DMS 273 (cell line): ENCODE data around the gene GABPB2.

Experiments used
- DNase-seq: peaks from one replicate; lab custom pipeline; 2025; ENCODE audit not compliant: unreplicated experiment; lab: John Stamatoyannopoulos, UW

GABPB2 gene

DNA sequence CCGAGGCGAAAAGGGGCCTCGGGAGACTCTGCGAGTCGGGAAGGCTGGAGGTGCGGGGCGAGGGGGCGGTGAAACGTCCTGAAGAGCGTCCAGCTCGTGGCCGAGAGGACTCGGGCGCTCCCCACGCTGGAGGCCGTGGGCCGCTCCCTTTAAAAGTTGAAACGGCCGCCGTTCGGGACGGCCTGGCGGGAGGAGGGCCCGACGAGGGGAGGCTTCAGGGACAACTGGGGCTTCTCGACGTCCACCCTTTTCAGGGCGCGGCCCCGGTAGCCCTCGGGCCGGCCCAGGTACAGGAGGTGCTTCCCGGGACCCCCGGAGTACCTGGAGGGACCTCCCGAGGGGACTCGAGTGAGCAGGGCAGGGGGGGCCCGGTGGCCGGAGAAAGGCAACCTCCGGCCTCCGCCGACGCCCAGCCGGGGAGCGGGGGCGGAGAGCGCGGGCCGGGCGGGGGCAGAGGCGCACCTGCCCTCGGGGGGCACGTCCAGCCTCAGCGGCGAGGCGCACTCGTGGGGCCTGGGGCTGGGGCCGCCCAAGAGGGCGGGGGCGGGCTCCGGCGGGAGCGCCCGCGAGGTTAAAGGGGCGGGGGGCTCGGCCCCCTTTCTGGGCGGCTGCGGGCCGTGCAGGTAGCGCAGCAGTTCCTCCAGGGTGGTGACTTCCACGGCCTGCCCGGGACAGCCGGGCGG, 61.9 kb downstream of the GABPB2 start:
- DNase-seq = no peak

DNA sequence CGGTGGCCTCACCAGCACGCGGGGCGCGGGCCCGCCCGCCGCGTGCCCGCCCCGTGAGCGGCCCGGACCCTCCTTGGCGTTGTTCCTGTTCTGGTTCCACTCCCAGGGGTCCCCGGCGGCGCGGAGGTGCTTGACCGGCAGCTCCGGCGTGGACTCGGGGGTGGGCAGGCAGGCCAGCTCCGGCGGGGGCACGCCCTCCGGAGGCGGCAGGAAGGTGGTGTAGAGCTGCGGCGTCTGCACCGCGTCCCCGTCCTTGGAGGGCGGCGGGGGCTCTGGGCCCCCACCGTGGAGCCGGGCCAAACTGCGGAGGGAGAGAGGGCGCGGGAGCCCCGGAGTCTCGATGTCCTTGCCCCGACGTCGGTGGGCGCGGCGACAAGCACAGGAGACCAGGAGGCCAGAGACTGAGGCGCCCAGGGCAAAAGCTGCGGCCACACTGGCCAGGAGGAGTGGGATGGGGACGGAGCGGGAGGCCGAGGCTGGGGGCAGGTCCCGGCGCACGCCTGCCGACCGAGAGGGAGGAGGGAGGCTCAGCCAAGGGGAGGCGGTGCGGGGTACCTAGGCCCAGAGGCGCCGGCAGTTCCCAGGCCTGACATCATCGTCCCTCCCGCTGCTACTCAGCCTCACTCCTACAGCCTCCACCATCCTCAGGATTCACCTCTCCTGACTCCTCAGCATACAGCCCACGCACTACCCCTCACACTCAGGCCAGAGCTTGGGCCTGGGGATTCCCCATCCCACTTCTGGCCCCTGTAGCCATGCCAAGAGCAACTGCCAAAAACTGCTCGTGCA, 62.7 kb downstream of the GABPB2 start:
- DNase-seq = no peak

DNA sequence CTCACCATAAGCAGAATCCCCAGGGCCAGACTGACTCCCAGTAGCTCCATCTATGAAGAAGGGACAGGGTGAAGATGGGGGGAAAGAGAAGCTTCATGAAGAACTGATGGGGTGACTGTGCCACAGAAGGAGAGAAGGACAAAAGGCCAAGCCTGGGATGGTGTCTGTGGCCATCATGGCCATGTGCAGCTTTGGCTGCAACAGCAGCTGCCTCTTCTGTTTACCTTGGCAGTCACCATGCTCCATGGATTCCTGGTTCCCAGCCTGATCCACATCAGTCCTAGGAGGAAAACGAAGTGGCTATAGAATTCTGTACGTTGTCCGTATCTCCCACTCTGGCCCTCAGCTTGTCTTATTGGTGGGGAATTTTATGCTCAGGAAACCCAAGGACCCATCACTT, 63.8 kb downstream of the GABPB2 start:
- peak; percentile 93 for DNase-seq

DNA sequence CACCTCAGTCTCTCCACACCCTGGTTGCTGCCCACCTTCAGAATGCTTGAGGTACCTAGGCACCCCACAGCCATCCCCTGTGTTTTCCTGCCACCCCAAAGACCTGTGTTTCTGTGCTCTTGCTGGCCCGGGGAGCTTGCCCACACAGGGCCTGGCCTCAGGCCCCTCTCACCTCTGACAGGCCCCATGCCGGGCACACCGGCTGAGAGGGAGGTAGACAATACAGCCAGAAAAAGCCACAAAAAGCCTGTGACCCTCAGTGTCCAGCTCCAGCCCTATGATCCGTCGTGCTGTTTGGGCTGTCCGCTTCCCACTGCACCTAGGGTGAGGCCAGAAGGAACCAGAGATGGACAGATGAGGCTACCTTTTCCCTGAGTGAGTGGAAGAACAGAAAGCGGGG, 64.4 kb downstream of the GABPB2 start:
- DNase-seq = no peak

DNA sequence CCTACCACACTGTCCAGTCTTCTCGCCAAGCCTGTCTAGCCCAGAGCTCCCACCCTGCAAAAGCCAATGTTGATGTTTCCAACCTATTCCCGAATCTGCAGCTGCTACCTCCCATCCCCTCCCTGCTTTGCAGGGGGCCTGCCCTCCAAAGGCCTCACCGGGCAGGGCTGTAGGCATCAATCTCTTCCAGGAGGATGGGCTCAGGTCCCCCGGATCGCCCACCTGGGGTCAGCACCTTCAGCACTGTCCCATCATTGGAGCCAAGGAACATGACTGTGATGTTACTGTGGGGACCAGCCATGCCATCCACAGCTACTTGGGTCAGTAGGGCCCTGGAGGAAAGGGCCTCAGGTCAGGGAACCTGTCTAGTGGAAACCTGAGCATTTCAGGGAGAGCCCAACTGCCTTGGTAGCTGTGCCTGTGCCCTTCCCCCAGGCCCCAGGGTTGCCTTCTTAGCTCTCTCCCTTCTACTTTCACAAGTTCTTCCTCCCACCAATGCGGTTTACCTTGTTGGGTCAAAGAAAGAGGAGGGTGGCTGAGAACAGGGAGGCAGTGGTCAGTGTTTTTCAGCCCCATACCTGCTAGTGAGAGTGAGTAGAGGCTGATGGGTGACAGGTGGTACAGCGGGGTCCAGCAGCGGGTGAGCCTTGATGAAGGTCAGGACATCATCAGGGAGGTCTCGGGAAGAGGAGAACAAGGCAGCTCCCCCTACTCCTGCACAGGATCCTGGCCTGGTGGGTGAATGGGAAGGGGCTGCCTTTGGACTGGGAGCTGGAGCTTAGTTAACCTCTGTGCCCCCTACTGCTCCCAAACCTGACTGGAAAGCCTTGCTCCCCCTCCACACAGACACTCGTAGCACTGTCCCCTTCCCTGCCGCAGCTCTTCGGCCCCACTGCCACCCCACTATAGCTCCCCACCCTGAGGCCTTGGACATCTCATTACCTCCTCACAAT, 65.1 kb downstream of the GABPB2 start:
- DNase-seq = no peak

DNA sequence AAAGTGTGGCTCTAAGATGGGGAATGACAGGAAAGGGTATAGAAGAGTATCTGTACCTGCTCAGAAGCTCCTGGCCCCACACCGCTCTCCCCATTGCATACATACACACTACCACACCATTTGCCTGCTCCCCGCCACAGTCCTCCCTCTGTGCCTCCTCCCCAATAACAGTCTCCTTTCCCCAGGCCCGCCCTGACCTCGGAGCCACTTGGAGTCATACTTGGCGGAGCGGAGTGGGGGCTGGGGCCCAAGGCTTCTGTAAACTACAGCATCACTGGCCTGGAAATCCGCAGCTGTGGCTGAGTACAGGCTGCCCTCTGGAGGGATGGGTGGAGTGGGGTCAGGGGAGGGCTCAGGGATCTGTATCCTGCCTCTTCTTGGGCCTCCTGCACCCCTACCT, 67.2 kb downstream of the GABPB2 start:
- no peak for DNase-seq

DNA sequence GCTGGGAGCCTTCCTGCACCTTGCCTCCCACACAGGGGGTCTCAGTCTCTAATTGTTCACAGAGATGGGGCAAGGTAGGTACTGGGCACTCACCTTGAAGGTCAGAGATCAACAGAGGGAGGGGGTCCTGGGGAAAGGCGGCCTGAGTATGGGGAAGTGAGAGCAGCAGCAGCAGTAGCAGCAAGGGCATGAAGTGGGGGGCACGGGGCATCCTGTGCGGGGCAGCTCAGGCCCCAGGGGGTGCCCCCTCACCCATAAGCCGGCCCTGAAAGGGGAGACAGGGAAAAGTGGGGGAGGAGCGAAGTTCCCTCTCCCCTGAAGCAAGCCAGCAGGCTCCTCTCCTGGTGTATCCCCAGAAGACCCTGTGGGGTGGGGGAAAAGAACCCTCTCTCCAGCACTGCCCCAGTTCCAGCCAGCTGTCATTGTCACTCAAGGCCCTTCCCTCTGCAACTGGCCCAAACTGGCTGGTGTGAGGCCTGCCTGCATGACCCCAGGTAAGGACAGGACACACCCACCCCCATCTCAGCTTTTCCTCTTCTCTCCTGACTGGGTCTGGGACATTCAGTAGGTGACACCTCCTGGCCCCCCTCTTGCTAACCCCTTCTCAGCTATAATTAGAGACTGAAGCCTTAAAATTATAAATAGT, 72.0 kb downstream of the GABPB2 start:
- DNase-seq = peak; percentile 96

DNA sequence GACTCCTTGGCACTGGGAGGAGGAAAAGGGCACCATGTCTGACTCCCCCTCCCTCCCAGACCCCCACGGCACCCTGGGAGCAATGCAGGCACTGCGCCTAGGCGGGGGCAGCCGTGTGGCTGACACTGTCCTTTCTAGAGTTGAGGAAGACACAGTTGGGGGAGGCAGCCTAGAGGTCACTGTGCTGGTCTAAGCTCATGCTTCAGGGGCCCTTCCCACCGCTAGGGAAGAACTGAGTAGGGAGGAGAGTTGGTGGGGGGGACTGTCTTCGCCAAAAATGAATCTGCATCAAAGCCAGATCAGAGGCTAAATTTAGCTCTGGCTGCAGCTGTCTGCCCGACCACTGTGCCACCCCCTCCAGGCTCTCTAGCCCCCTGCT, 72.5 kb downstream of the GABPB2 start:
- DNase-seq = peak; percentile 94

DNA sequence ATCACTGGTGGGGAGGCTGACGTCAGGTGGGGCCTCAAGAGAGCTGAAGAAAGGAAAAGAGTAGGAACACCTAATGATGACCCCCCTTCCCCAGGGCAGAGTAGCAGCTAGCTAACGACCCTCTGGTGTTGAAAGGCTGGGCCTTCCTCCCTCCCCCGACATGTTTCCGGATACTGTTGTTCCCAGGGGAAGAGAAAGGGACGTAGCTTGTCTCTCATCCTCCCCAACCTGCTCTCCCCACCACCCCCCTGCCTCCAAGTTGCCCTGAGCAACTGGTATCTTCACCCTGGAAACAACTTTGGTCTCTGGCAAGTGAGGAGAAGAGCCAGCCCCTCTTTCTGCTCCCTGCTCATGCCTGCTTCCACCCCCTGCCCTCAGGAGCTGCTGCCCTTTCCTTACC, 73.4 kb downstream of the GABPB2 start:
- peak; percentile 94 for DNase-seq

DNA sequence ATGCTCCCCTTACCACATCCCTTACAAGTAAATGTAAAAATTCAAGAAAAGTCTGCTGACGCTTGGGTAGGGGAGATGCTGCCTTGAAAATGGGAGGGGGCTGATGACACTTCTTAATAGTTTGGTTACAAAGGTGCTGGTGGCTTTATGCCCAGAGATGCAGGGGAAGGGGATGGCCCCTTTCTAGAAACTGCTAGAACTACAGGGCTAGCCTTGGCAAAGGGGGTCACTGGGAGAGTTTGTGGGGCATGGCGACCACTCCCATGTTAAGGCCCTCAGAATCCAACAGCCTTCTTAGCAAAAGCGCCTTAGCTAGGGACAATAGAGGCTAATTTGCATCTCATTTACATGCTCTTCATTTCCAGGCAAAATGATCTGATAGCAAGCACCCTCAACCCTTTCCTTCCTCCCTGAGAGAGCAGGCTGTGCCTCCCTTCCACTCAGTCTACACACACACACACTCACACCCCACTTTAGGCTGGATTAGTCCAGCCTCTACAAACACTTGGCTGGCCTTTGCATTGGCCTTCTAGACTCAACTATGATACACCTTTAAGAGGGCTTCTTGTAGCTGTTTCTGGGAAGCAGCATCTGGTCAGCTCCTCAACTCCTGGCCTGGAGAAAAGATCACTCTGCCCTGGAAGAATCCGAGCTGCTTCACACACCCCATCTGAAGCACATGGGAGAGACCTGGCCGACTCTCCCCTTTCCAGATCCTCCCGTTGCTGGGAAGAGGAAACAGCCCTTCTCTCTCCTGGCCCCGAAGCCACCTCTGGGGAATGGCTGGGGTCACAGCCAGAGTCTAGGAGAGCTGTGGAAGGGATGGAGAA, 74.1 kb downstream of the GABPB2 start:
- DNase-seq = no peak

DNA sequence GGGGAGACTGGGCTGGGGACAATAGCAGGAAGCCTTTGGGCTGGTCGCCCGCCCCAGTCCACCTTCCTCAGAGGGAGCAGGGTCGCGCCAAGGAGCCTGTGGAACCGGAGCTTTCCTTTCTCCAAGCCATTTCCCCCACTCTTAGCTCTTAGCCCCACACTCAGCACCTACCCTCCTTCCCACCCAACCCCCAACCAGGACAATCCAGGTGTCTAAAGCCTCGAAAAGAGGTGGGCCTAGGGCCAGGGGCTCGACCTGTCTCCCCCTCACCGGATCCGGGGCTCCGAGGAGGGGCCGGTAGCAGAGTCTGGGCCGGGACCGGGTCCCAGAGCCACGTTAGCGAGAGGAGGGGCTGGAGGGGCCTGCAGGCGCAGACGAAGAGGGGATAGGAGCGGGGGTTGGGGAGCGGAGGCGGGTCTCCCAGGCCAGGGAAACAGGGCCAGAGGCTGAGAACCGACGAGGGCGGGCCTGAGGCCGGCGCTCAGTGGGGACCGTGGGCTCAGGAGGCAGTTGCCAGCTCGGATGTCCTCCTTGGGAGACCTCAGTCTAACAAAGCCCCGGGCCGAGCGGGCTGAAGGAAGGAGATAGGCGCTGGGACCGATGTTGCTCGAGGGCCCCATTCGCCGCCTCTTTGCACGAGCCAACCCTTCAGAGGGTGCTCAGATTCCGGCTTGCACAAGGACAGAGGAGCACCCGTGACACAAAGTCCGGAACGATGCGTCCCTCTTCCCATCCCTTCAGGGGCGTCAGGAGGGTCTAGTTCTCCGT, 74.9 kb downstream of the GABPB2 start:
- DNase-seq = peak; percentile 97

DNA sequence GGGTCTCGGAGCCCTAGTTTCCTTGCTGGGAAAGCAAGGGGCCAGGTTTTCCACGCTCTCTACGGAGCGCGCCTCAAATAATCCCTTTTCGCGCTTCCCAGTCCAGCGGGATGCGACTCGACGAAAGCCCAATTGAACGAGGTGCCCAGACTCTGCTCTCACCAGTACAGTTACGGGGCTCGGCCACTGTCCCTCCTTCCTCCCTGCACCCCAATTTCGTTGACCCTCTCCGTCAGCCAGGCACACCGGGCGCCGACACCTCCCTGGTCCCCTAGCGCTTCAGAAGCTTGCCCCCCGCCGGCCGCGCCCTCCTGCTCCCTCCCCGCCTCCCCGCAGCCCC, 75.5 kb downstream of the GABPB2 start:
- DNase-seq = peak; percentile 97

DNA sequence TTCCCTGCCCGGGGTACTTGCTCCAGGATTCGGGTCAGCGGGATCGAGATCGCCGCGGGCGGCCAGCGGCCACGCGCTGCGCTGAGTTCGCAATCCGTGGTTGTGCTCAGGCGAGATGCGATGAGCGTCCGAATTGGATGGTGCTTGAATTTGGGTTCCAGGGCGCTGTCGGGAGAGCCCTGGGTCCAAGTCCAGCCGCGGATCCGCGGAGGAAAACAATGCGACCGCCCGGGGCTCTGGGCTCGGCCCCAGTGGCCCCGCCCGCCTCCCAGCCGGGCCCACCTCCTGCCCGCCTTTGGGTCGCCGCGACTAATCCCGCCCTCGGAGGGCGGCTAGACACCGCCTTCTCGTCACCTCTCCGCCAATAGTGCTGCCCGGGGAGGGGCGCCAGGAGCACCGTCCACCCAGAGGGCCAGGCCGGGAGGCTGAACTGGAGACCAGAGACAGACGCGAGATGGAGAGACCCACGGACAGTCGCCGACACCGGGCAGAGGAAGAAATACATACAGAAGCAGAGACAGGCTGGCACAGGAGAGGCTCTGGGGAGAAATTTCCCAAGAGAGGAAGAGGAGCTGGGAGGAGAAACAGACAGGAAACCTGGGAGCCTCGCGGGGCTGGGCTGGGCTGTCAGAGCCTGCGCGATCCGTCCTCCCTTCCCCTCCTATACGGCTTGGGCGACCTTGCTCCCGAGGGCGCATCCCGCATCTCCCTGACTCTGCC, 76.0 kb downstream of the GABPB2 start, which contains the start of gene SEMA6C:
TSS of gene SEMA6C (minus strand) at position 220 of the 720 bp plus-strand sequence. CDS start 4,010 bp downstream, outside the sequence.
- DNase-seq = peak; percentile 100

DNA sequence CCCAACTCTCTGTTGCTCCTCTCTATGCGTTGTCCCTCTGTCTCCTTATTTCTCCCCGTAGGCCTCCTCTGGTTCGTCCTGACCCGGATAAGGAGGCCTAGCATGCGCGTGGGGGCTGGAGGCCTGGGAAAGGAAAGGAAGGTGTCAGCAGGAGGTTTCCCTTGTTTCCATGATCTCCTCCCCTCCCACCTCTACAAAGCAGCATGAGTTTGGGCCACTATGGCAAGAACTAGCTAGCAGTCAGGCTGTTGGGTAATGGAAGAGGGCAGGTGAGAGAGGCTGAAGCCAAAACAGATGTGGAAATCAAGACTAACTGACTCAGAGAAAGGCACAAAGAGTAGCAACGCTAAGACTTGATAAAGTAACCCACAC, 76.6 kb downstream of the GABPB2 start:
- no peak for DNase-seq

DNA sequence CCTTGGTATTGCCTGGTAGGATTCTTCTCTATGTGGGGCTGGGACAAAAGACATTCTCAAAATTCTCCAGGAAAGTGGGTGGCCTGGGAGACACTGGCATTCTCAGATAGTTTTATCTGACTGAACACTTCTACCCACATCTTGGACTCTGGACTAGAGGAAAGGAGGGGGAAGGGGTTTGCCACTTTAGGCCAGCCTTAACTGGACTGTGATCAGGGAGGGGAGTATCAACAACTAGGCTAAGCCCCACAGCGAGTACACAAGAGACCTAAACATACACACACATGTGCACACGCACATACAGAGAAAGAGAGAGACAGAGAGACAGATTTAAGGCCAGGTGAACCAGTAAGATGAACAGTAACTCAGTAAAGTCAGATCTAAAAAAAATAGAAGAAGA, 77.1 kb downstream of the GABPB2 start:
- DNase-seq = no peak

DNA sequence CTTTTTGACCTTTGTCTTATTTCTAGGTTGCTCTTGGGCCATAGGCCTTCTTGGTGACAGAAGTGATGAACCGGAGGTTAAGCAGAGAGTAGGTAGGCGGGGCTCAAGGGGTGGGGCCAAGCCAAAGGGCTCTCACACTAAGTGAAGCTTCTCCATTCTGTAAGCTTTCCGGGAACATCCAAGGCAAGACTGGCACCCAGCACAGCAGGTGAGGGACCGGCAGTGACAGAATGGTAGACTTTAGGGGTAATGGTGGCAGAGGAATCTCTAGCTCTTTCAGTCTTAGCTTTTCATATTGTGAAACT, 85.9 kb downstream of the GABPB2 start, which contains the start of gene TNFAIP8L2:
TSS of gene TNFAIP8L2 (plus strand) at position 135 of the 305 bp plus-strand sequence. CDS start 2,049 bp downstream, outside the sequence.
- peak; percentile 92 for DNase-seq

DNA sequence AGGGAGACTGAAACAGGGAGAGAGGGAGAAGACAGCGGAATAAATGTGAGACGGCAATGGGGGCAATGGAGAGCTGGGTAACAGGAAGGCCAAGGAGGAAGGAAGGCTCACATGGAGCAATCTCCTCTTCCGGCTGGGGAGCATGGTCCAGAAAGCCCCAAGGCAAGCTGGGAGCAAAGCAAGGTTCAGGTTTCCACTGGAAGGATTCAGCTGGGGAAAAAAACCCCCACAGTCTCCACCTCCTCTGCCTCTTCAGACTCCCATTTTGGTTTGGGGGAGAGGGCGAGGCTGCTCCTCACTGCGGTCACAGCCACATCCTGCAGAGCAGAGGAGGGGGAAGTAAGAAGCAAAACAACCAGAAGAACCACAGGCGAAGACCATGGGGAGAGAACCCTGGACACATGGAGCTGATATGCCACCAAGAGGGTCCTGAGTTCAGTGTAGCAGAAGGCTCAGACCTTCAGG, 86.5 kb downstream of the GABPB2 start:
- DNase-seq = no peak

DNA sequence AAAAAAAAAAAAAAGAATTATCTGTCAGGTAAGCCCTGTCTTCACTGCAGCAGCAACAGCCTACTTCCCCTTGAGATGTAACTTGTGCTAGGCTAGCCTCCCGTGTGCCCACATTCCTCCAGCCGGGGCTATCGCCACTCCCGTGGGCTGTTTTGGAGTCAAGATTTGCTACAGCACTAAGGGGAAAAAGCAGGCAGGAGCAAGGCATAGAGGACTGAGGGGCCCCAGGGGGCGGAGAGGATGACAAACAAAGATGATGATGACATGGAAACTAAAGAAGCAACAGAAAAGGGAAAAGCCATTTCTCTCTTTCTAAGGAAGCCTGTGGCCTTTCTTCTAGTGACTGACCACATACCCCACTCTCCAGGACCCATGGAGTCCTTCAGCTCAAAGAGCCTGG, 87.8 kb downstream of the GABPB2 start:
- no peak for DNase-seq

DNA sequence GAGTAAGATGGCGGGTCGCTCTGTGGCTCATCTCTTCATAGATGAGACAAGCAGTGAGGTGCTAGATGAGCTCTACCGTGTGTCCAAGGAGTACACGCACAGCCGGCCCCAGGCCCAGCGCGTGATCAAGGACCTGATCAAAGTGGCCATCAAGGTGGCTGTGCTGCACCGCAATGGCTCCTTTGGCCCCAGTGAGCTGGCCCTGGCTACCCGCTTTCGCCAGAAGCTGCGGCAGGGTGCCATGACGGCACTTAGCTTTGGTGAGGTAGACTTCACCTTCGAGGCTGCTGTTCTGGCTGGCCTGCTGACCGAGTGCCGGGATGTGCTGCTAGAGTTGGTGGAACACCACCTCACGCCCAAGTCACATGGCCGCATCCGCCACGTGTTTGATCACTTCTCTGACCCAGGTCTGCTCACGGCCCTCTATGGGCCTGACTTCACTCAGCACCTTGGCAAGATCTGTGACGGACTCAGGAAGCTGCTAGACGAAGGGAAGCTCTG, 88.2 kb downstream of the GABPB2 start:
- no peak for DNase-seq
